ENCODE measurements around the gene NAA38.

Gene NAA38

DNA sequence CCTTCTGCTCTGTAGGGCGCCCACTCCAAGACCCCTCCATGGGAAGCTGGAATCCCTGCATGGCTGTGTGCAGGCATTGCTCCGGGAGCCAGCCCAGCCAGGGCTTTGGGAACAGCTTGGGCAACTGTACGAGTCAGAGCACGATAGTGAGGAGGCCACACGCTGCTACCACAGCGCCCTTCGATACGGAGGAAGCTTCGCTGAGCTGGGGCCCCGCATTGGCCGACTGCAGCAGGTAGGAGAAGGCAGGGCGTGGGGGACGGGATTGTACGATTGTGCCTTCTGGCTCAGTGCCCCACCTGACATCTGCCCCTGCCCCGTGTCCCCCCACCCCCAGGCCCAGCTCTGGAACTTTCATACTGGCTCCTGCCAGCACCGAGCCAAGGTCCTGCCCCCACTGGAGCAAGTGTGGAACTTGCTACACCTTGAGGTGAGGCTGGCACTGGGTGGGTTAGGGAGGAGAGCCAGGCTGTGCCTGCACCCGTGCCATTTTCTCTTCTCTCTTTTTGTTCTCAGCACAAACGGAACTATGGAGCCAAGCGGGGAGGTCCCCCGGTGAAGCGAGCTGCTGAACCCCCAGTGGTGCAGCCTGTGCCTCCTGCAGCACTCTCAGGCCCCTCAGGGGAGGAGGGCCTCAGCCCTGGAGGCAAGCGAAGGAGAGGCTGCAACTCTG, 11.2 kb downstream of the NAA38 start:
- H3K4me3 ChIP-seq (ENCODE audit: low read depth in 1 of 2, low read length in 2 of 2), result no peak overlapping the region
- H3K36me3 ChIP-seq (ENCODE audit: insufficient read depth, low read length), result peaks cover 28% of the 10 kb centered on the region; the same call in 1 of the 2 replicates
- no peak overlapping the region for H3K4me2 ChIP-seq (ENCODE audit: insufficient read depth, low read length)
- TF ChIP-seq, protein P1, sequence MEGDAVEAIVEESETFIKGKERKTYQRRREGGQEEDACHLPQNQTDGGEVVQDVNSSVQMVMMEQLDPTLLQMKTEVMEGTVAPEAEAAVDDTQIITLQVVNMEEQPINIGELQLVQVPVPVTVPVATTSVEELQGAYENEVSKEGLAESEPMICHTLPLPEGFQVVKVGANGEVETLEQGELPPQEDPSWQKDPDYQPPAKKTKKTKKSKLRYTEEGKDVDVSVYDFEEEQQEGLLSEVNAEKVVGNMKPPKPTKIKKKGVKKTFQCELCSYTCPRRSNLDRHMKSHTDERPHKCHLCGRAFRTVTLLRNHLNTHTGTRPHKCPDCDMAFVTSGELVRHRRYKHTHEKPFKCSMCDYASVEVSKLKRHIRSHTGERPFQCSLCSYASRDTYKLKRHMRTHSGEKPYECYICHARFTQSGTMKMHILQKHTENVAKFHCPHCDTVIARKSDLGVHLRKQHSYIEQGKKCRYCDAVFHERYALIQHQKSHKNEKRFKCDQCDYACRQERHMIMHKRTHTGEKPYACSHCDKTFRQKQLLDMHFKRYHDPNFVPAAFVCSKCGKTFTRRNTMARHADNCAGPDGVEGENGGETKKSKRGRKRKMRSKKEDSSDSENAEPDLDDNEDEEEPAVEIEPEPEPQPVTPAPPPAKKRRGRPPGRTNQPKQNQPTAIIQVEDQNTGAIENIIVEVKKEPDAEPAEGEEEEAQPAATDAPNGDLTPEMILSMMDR (IDR thresholded peaks at IDR 0.05; ENCODE audit: borderline replicate concordance, extremely low read depth, low read length, poor library complexity, severe bottlenecking), result no peak
- TF ChIP-seq EZH2 (IDR thresholded peaks at IDR 0.05; ENCODE audit: borderline replicate concordance, low read depth, low read length, severe bottlenecking), result no peak
- DNase-seq, result no peak
- ATAC-seq (ENCODE audit: insufficient read depth, low read depth), result no peak
- H3K79me2 ChIP-seq (ENCODE audit: insufficient read depth, low read length), result no peaks in the 10 kb centered on the region; the same call in 1 of the 2 replicates
- no peak overlapping the region for H3K9ac ChIP-seq (ENCODE audit: low read depth, low read length)
- no peak overlapping the region for H2AFZ ChIP-seq (ENCODE audit: low read depth, low read length)
- no peak overlapping the region for H3K27ac ChIP-seq (ENCODE audit: low read length)
- H3K27me3 ChIP-seq (ENCODE audit: insufficient read depth, low read length, poor library complexity), result peaks cover 18% of the 10 kb centered on the region
- H3K4me1 ChIP-seq (ENCODE audit: insufficient read depth, low read length), result peaks cover 49% of the 10 kb centered on the region
- no peaks in the 10 kb centered on the region for H3K9me3 ChIP-seq (ENCODE audit: insufficient read depth, low read length, severe bottlenecking)
- H4K20me1 ChIP-seq (ENCODE audit: insufficient read depth, low read length), result peaks cover 22% of the 10 kb centered on the region

DNA sequence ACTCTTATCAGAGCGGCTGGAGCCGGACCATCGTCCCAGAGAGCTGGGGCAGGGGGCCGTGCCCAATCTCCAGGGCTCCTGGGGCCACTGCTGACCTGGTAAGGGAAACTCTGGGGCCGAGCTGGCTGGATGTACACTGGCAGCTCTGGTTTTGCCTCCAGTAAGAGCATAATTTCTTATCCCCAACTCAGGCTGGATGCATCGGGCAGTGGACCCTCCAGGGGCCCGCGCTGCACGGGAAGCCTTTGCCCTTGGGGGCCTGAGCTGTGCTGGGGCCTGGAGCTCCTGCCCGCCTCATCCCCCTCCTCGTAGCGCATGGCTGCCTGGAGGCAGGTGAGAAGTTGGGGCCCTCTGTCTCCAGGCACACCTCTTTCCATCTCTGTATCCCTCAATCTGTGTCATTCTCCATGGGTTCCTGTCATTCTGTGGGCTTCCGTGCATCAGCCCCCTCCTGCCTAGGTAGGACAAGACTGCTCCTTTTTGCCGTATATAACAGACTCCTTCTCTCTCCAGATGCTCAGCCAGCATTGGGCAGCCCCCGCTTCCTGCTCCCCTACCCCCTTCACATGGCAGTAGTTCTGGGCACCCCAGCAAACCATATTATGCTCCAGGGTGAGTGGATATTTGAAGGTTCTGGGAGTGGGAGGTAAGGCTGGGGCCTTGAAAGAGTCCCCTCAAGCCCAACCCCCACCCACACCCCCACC, 11.8 kb downstream of the NAA38 start:
- Histone ChIP-seq H3K4me3 (ENCODE audit: low read depth in 1 of 2, low read length in 2 of 2) (peak overlapping the region; percentile 81 to 91; a peak in 3 of 4 replicates), H3K27ac (ENCODE audit: low read length) (0 out of 2 replicates have a peak overlapping the region, but pooled peaks have one; percentile 19), H3K36me3 (ENCODE audit: insufficient read depth, low read length) (peaks cover 24% of the 10 kb centered on the region; the same call in 1 of the 2 replicates), H3K9me3 (ENCODE audit: insufficient read depth, low read length, severe bottlenecking) (no peaks in the 10 kb centered on the region), H2AFZ (ENCODE audit: low read depth, low read length) (peak overlapping the region; percentile 71; the same call in 1 of the 2 replicates), H3K27me3 (ENCODE audit: insufficient read depth, low read length, poor library complexity) (peaks cover 25% of the 10 kb centered on the region), H3K4me2 (ENCODE audit: insufficient read depth, low read length) (peak overlapping the region; percentile 95), H3K9ac (ENCODE audit: low read depth, low read length) (peak overlapping the region; percentile 60), H3K4me1 (ENCODE audit: insufficient read depth, low read length) (peaks cover 51% of the 10 kb centered on the region), H4K20me1 (ENCODE audit: insufficient read depth, low read length) (peaks cover 28% of the 10 kb centered on the region), H3K79me2 (ENCODE audit: insufficient read depth, low read length) (no peaks in the 10 kb centered on the region; the same call in 1 of the 2 replicates)
- no peak for TF ChIP-seq EZH2 (IDR thresholded peaks at IDR 0.05; ENCODE audit: borderline replicate concordance, low read depth, low read length, severe bottlenecking)
- TF ChIP-seq, protein P1 (IDR thresholded peaks at IDR 0.05; ENCODE audit: borderline replicate concordance, extremely low read depth, low read length, poor library complexity, severe bottlenecking), result no peak
- DNase-seq (no peak), ATAC-seq (ENCODE audit: insufficient read depth, low read depth) (no peak)

DNA sequence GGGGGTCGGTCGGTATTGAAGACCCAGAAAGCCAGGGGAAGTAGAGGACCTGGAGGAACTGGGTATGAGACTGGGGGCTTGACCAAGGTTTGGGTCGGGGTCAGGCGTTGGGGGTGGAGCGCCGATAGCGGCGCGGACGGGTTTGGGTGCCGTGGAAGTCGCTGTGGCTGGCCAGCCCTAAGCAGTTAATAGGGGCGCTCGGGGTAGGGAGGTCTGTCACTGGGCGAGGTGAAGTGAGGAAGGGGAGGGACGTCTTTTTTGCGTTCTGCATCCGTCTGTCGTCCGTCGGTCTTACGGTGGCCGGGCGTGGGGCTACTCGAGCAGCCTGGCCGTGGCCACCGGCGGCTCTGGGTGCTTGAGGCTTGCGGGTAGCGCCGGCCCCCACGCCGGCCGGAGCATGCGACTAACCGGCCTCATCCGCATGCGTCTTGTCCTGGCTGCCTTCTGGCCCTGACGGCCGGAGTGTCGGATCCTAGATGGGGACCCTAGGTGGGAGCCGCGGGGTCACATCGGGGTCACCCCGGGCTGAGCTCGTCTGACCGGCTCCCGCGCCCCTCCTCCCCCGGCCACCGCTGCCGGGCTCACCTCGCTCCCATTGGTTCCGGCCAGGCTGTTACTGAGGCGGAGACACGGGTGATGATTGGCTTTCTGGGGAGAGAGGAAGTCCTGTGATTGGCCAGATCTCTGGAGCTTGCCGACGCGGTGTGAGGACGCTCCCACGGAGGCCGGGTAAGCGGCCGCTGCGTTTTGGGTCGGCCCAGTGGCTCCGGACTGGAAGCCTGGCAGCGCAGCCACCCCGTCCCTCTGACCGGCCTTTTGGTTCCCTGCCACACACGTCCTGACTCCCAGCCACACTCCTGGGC, 12.8 kb downstream of the NAA38 start:
- TF ChIP-seq EZH2 (IDR thresholded peaks at IDR 0.05; ENCODE audit: borderline replicate concordance, low read depth, low read length, severe bottlenecking), result no peak
- TF ChIP-seq, protein P1 (IDR thresholded peaks at IDR 0.05; ENCODE audit: borderline replicate concordance, extremely low read depth, low read length, poor library complexity, severe bottlenecking), result no peak
- no peaks in the 10 kb centered on the region; the same call in 1 of the 2 replicates for H3K79me2 ChIP-seq (ENCODE audit: insufficient read depth, low read length)
- ATAC-seq (ENCODE audit: insufficient read depth, low read depth), result peak; percentile 81
- peak; percentile 85 for DNase-seq
- H2AFZ ChIP-seq (ENCODE audit: low read depth, low read length), result peak overlapping the region; percentile 71; the same call in 1 of the 2 replicates
- peak overlapping the region; percentile 60 for H3K9ac ChIP-seq (ENCODE audit: low read depth, low read length)
- H3K4me3 ChIP-seq (ENCODE audit: low read depth in 1 of 2, low read length in 2 of 2), result peak overlapping the region; percentile 81 to 91; a peak in 3 of 4 replicates
- H3K9me3 ChIP-seq (ENCODE audit: insufficient read depth, low read length, severe bottlenecking), result no peaks in the 10 kb centered on the region
- H3K27ac ChIP-seq (ENCODE audit: low read length), result peak overlapping the region; percentile 45
- peaks cover 52% of the 10 kb centered on the region for H3K4me1 ChIP-seq (ENCODE audit: insufficient read depth, low read length)
- H3K36me3 ChIP-seq (ENCODE audit: insufficient read depth, low read length), result peaks cover 18% of the 10 kb centered on the region; the same call in 1 of the 2 replicates
- peaks cover 28% of the 10 kb centered on the region for H3K27me3 ChIP-seq (ENCODE audit: insufficient read depth, low read length, poor library complexity)
- H4K20me1 ChIP-seq (ENCODE audit: insufficient read depth, low read length), result peaks cover 24% of the 10 kb centered on the region
- H3K4me2 ChIP-seq (ENCODE audit: insufficient read depth, low read length), result peak overlapping the region; percentile 95
